ENCODE measurements around the gene ST8SIA1.

ST8SIA1 gene

GRCh38 chr12:22332202-22332601 is 2.3 kb downstream of the ST8SIA1 start:
- no peak for DNase-seq (ENCODE audit: low spot score)

DNA sequence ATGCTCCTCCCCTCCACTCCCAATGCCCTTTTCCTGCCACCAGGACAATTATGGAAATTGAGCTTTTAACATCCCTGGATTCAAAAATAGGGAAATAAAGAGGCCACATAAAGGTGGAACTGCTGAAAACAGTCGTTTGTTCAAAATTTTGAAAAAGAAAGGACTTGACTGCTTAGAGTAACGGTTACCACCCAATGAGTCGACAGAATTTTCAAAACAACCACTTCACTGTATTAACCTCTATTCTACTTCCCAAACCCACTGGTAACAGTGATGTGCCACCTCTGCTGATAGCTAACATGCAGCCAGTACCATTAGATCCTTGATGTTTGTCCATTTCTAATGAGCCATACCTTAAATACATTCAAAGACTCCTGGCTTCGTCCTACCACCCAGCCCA is 4.9 kb downstream of the ST8SIA1 start:
- no peak for DNase-seq (ENCODE audit: low spot score)

DNA sequence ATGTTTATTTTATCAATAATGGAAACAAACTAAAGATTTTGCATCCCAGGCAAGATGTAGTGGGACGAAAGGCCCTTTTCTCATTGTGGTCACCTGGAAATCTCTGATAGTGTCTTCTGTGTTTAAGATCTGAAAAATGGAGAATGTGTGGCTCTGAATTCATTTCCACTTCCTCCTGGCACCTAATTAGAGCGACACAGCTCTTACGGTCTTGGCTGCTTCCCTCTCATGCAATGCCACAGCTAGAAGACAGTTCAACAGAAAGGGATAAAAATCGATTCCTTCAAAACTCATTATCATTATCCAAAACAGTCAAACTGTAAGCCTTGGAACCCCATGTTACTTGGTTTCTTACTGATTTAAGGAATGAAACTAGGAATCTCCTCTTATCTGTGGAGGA is 9.3 kb downstream of the ST8SIA1 start:
- DNase-seq (ENCODE audit: low spot score) = no peak

DNA sequence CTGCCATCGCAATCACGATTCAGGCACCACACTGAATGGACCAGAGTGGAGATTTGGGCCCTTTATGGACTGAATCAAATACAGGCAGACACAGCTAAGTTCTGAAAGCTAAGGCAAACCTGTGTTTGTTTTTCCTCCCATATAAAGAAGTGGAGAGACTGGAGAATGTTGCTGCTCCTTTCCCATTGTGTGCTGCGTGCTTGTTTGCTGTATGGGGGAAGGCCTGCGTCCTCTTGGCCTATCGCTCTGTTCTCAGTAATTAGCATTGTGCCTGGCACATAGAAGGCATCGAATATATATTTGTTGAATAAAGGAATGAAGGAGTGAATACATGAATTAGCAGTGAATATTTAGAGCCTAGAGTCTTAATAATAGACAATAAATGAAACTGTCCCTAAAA is 12.4 kb downstream of the ST8SIA1 start:
- DNase-seq (ENCODE audit: low spot score) = no peak

- no peak for DNase-seq (ENCODE audit: low spot score)
Measured at GRCh38 chr12:22321638-22322037, 12.9 kb downstream of the ST8SIA1 start.

DNA sequence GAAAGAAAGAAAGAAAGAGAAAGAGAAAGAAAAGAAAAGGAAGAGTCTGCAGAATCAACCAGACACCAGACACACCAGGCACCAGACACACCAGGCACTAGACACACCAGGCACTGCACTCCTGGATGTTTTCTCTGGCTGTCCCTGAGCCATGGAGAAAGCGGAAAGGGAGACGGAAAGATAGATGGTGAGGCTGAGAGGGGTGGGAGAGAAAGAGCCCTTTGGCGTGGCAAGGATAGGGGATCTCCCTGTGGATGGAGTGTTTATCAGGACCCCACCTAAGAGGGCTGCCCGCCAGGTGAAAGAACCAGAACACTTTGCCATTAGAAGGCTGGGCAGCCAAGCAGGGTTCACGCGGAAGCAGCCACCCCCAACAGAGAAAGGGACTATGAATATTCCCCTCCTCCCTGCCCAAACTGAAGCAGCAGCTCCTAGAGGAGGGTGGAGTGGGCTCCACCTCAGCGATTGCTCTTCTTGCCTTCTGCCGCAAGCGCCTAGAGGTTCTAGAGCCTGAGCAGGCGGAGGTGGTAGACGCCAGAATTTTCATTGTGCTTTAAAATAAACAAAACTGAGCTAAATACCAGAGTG is 13.4 kb downstream of the ST8SIA1 start:
- DNase-seq (ENCODE audit: low spot score) = no peak

DNA sequence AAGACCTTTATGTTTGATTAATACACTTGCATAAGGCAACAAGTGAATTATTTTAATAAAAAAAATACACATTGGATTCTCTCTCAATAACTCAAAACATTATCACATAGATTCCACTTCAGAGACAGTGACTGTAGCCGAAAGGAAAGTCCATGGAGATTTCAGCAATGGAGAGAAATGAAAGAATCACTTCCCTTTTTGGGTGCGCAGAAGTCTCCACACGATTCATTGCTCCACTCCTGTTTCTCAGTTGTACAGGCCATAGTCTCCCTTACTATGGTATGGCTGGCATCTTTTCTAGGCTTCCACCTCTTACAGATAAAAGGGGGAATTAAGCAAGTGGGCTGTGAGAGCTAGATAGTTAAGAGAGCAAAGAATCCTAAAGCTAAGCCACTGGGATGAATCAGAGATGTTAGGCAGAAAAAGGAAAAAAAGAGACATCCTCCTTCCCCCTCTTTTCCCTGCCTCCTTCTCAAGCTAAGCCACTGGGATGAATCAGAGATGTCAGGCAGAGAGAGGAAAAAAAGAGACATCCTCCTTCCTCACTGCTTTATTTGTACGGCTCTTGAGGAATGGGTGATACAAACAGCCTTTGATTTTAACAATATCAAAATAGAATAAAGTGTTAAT is 16.3 kb downstream of the ST8SIA1 start:
- DNase-seq (ENCODE audit: low spot score) = no peak

DNA sequence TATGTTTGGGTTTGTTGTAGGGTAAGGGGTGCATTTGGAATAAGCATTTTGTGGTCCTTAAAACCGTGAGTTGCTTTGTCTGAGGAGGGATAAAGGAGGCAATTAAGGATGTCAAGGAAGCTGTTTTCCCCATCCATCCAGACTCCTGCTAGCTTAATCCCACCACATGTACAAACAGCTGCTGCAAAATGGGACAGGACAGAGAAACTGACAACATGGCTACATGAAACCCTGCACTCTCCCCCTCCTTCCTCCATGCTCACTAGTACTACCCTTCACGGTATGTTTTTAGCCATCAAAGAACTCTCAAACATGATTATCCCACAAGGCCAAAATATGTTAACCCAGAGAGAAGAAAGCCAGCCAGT is 20.6 kb downstream of the ST8SIA1 start:
- DNase-seq (ENCODE audit: low spot score) = no peak

DNA sequence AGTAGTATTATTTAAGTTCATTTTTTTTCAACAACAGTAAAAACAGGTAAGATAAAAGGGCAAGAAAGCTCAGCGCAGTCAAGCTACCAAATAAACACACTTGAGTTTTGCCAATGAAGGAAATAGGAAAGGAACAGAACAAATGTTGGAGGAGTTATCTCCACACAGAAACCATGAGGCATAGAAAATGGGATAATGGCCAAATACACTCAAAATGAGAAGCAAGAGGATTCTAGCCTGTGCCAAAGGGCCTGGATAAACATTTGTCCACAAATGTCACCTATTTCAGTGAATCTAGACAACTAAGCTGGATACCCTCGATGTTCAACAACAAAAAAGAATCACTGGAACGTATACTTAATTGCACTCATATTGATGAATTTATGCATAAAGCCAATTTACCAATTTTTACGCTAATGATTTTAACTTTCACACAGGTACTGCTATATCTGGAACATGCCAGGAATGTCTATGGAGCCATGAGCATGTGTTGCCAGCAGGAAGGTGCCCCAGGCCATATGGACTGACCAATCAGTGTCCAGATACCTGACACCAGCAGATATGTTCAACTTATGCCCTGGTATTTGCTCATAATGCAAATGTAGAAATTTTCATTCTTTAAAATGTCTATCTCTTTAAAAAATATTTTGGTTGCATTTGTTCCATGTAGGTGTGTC is 21.1 kb downstream of the ST8SIA1 start:
- DNase-seq (ENCODE audit: low spot score) = no peak

- no peak for DNase-seq (ENCODE audit: low spot score)
Measured at GRCh38 chr12:22312336-22312735, 22.2 kb downstream of the ST8SIA1 start.

DNA sequence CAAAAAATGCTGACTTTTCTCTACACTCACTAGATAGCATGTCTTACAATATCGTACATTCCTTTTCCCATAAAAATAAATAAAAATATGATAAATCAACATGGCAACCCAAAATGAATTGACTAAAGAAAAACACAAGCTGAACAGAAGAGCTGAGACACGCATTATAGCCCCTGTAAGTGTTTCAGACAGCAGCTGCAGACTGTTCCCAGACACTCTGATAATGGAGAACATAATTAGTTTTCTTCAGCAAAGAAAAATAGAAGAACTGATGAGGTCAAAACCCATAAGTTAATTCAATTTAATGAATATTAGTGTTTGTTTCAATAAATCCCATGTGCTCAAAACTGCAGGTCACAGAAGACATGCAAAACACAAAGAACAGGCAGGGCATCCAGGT is 23.8 kb downstream of the ST8SIA1 start:
- no peak for DNase-seq (ENCODE audit: low spot score)

- DNase-seq (ENCODE audit: low spot score) = no peak
Measured at GRCh38 chr12:22310275-22310674, 24.2 kb downstream of the ST8SIA1 start.

DNA sequence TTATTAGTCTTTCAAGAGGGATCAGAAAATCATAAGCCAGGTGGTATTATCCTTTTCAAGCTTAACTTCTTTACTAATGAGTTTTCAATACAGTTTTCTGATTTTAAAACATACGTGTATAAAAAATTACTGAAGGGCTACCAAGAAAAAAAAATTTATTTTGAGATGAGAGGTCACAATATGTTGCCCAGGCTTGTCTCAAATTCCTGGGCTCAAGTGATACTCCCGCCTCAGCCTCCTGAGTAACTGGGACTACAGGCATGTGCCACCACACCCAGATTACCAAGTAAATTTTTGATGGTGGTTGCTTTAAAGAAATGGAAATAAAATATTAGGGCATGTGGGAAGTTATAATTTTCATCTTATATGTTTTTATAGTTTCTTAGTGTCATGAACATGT is 26.7 kb downstream of the ST8SIA1 start:
- DNase-seq (ENCODE audit: low spot score) = no peak

- no peak for DNase-seq (ENCODE audit: low spot score)
Measured at GRCh38 chr12:22306311-22306710, 28.2 kb downstream of the ST8SIA1 start.

- no peak for DNase-seq (ENCODE audit: low spot score)
Measured at GRCh38 chr12:22304341-22304740, 30.2 kb downstream of the ST8SIA1 start.

GRCh38 chr12:22299294-22299912 is 35.1 kb downstream of the ST8SIA1 start:
- DNase-seq (ENCODE audit: low spot score) = no peak

GRCh38 chr12:22289250-22289649 is 45.3 kb downstream of the ST8SIA1 start:
- DNase-seq (ENCODE audit: low spot score) = no peak

- no peak for DNase-seq (ENCODE audit: low spot score)
Measured at GRCh38 chr12:22287776-22288621, 46.5 kb downstream of the ST8SIA1 start.

- no peak for DNase-seq (ENCODE audit: low spot score)
Measured at GRCh38 chr12:22287101-22287500, 47.4 kb downstream of the ST8SIA1 start.

GRCh38 chr12:22286569-22286968 is 47.9 kb downstream of the ST8SIA1 start:
- no peak for DNase-seq (ENCODE audit: low spot score)

- no peak for DNase-seq (ENCODE audit: low spot score)
Measured at GRCh38 chr12:22285846-22286245, 48.7 kb downstream of the ST8SIA1 start.

DNA sequence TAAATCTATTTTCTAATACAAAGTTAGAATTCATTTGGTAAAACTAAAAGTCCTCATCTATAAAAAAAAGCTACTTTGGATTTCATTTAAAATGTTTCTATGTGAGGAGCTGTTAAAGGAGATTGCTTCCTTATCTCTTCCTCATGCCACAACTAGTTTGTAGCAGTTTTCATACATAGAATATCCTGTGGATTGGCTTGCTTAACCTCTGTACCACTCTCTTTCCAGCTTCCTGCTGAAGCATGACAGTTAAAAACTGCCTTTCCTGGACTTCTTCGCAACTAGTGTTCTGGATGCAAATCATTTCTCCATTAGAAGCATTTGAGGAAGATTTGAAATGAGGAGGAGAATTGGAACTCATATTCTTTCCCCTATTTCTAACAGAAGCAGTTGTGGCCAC is 49.6 kb downstream of the ST8SIA1 start:
- DNase-seq (ENCODE audit: low spot score) = no peak

Measured in D341Med (cell line).